ENCODE data around the gene GRID1. TPM values are rescaled to one million over a fixed set of nuclear protein-coding genes. Genes with fewer than 3 reads are reported as not detected.

GRID1 gene
- total and polyA plus RNA-seq, 9 of the 15 experiments (the other 6 are each of a cell fraction or from before 2014, with no cell fraction given), result 0.01 to 7.2 (median 1.2) TPM

GRCh38 chr10:86213148-86213547 is 153.4 kb downstream of the GRID1 start (continued):
- no peak for TF ChIP-seq RUNX1 (IDR thresholded peaks at IDR 0.05; ENCODE audit: low read depth)
- TF ChIP-seq EZH2 (IDR thresholded peaks at IDR 0.05; ENCODE audit: borderline replicate concordance, low read depth, low read length), result no peak
- no peak for TF ChIP-seq PHF20 (IDR thresholded peaks at IDR 0.05; ENCODE audit: partially characterized antibody)
- TF ChIP-seq DACH1 (IDR thresholded peaks at IDR 0.05; ENCODE audit: partially characterized antibody), result no peak
- no peak for TF ChIP-seq ZBTB5 (IDR thresholded peaks at IDR 0.05)
- no peak for TF ChIP-seq BRCA1 (IDR thresholded peaks at IDR 0.05)
- no peak for TF ChIP-seq BRCA1 (CRISPR knock-in tag; IDR thresholded peaks at IDR 0.05)
- TF ChIP-seq ZNF57 (CRISPR knock-in tag; IDR thresholded peaks at IDR 0.05), result no peak

GRCh38 chr10:86212391-86212700 is 154.2 kb downstream of the GRID1 start:
- 0% methylated on average over 6 of the region's 6 CpGs for WGBS (ENCODE audit: insufficient coverage, low coverage, missing lambda C conversion rate)
- DNase-seq (ENCODE audit: extremely low read depth in 1 of 4, low spot score in 3 of 4) (no peak), FAIRE-seq (no peak), ATAC-seq (no peak)
- ChIA-PET CTCF (ENCODE audit: low intra/inter-chr PET ratio) (no interaction called here), POLR2A (interaction anchor here (1.1 kb wide), 1 partner anchor 13 kb away, joined by 4 read pairs; no protein-coding TSS in a partner anchor)
- BruUV-seq (replicated peaks), result no TSS peak
- H3K27ac ChIP-seq (ENCODE audit: extremely low read depth, low read depth, low read length), result no peak overlapping the region
- H3K4me3 ChIP-seq, result no peak overlapping the region
- H3K27me3 ChIP-seq (ENCODE audit: control insufficient read depth in 2 of 2, insufficient read depth in 2 of 2, low read length in 2 of 2), result no peaks in the 10 kb centered on the region; a peak in 1 of 5 replicates
- H4K20me1 ChIP-seq (replicated peaks; ENCODE audit: control insufficient read depth, insufficient read depth, low read length), result no peaks in the 10 kb centered on the region
- no peaks in the 10 kb centered on the region for H3K79me2 ChIP-seq (ENCODE audit: control insufficient read depth, insufficient read depth, low read length)
- no peaks in the 10 kb centered on the region for H3K9me3 ChIP-seq (replicated peaks; ENCODE audit: control insufficient read depth, insufficient read depth, low read depth, low read length)
- H3K9me1 ChIP-seq (ENCODE audit: control insufficient read depth, insufficient read depth, low read length), result no peaks in the 10 kb centered on the region
- H3K9ac ChIP-seq (ENCODE audit: insufficient read depth in 1 of 2, low read depth in 2 of 2, low read length in 2 of 2), result no peak overlapping the region
- in situ Hi-C loops (cut with MboI) (no loop called here), intact Hi-C loops (cut with micrococcal nuclease) (no loop called here)
- no peak overlapping the region for H2AFZ ChIP-seq (ENCODE audit: low read depth, low read length)
- no peak overlapping the region for H3K4me2 ChIP-seq (ENCODE audit: insufficient read depth, low read length)
- H3K36me3 ChIP-seq (ENCODE audit: control insufficient read depth, insufficient read depth, low read length), result no peaks in the 10 kb centered on the region
- H3K4me1 ChIP-seq (replicated peaks in 1 of 2; ENCODE audit: control insufficient read depth in 2 of 2, insufficient read depth in 2 of 2, low read length in 2 of 2), result no peaks in the 10 kb centered on the region
- no peak for TF ChIP-seq TARDBP (IDR thresholded peaks at IDR 0.05)
- TF ChIP-seq KLF16 (IDR thresholded peaks at IDR 0.05), result no peak
- no peak for TF ChIP-seq FOXA1 (IDR thresholded peaks at IDR 0.05; ENCODE audit: borderline replicate concordance)
- no peak for TF ChIP-seq MLX (CRISPR knock-in tag; conservative IDR thresholded peaks at IDR 0.05)
